Renal pelvis (tissue), 12 donors: ENCODE data around the gene HCST. TPM values are rescaled to one million over a fixed set of nuclear protein-coding genes. Genes with fewer than 3 reads are reported as not detected.
"Not testable (repeated sequence)": the region's sequence is repeated elsewhere in the genome, so short reads cannot be mapped to it uniquely, and the experiment has no call there.

Source experiments
- DNase-seq: peaks from one replicate; pipeline ENCODE4 v3.0.0-alpha.2; 2013
- long read RNA-seq, 16 experiments: transcript quantifications; one replicate each; lab custom pipeline, GENCODE V29; 2026
- polyA plus RNA-seq, 3 donors: library from polyadenylated mRNA; unstranded; fragments of 120-200 nt; gene quantifications; one replicate each; pipeline ENCODE4 v1.2.1, GENCODE V29; 2013; ENCODE audit not compliant: insufficient read length in 3 of 3

HCST gene
- polyA plus RNA-seq: 1 to 10 TPM; 2.5 to 5.2 (median 3.3) TPM
- long read RNA-seq, donor 1, partial matches to known transcripts: 0 of 1 reads
- long read RNA-seq, donor 1, other reads (novel, unspliced or antisense): 0 of 1 reads
- long read RNA-seq, donor 2: 0 reads
- long read RNA-seq, donor 3, partial matches to known transcripts: 0 of 4 reads
- long read RNA-seq, donor 3, other reads (novel, unspliced or antisense): 0 of 4 reads
- long read RNA-seq, donor 4, partial matches to known transcripts: 0 of 2 reads
- long read RNA-seq, donor 4, other reads (novel, unspliced or antisense): 0 of 2 reads
- long read RNA-seq, donor 5, partial matches to known transcripts: 0 of 1 reads
- long read RNA-seq, donor 5, other reads (novel, unspliced or antisense): 0 of 1 reads
- long read RNA-seq, donor 6, partial matches to known transcripts: 0 of 4 reads
- long read RNA-seq, donor 6, other reads (novel, unspliced or antisense): 0 of 4 reads
- long read RNA-seq, donor 7, partial matches to known transcripts: 0 of 3 reads
- long read RNA-seq, donor 7, other reads (novel, unspliced or antisense): 0 of 3 reads
- long read RNA-seq, donor 8, partial matches to known transcripts: 0 of 1 reads
- long read RNA-seq, donor 8, other reads (novel, unspliced or antisense): 0 of 1 reads
- long read RNA-seq, donor 9, partial matches to known transcripts: 0 of 1 reads
- long read RNA-seq, donor 9, other reads (novel, unspliced or antisense): 0 of 1 reads
- long read RNA-seq, donor 10: 0 reads
- long read RNA-seq, donor 11, partial matches to known transcripts: 0 of 1 reads
- long read RNA-seq, donor 11, other reads (novel, unspliced or antisense): 0 of 1 reads
- long read RNA-seq, donor 12, partial matches to known transcripts: 0 of 2 reads
- long read RNA-seq, donor 12, other reads (novel, unspliced or antisense): 0 of 2 reads
- long read RNA-seq, donor 13, partial matches to known transcripts: 0 of 1 reads
- long read RNA-seq, donor 13, other reads (novel, unspliced or antisense): 0 of 1 reads
- long read RNA-seq, donor 14: 0 reads
- long read RNA-seq, donor 15, partial matches to known transcripts: 0 of 2 reads
- long read RNA-seq, donor 15, other reads (novel, unspliced or antisense): 0 of 2 reads
- long read RNA-seq, donor 16, partial matches to known transcripts: 0 of 3 reads
- long read RNA-seq, donor 16, other reads (novel, unspliced or antisense): 0 of 3 reads

GRCh38 chr19:35901854-35902661 is at the start of gene HCST:
TSS of gene HCST (plus strand) at chr19:35902529. CDS start at chr19:35902594, 65 bp downstream.
- no peak for DNase-seq

GRCh38 chr19:35853038-35853756 is 49.1 kb upstream of the HCST start:
- no peak for DNase-seq

GRCh38 chr19:35856546-35857149 is 45.7 kb upstream of the HCST start, which contains the start of gene KIRREL2:
TSS of gene KIRREL2 (plus strand) at chr19:35856911. CDS start at chr19:35857120, 209 bp downstream.
- DNase-seq: no peak

- no peak for DNase-seq
Measured at GRCh38 chr19:35858311-35858710, 44.0 kb upstream of the HCST start.

GRCh38 chr19:35859414-35859813 is 42.9 kb upstream of the HCST start:
- DNase-seq: no peak

GRCh38 chr19:35860436-35860817 is 41.9 kb upstream of the HCST start:
- no peak for DNase-seq

GRCh38 chr19:35860818-35861639 is 41.3 kb upstream of the HCST start:
- DNase-seq: no peak

- DNase-seq: no peak
Measured at GRCh38 chr19:35861640-35862160, 40.6 kb upstream of the HCST start.

GRCh38 chr19:35862528-35862927 is 39.8 kb upstream of the HCST start:
- no peak for DNase-seq

GRCh38 chr19:35863018-35863417 is 39.3 kb upstream of the HCST start:
- DNase-seq: no peak

- no peak for DNase-seq
Measured at GRCh38 chr19:35868172-35868822, 34.0 kb upstream of the HCST start, which contains the start of gene APLP1. TSS of gene APLP1 (plus strand) at chr19:35868574. CDS start at chr19:35868637, 63 bp downstream.

- DNase-seq: no peak
Measured at GRCh38 chr19:35868823-35869326, 33.5 kb upstream of the HCST start.

- DNase-seq: no peak
Measured at GRCh38 chr19:35869327-35870123, 32.8 kb upstream of the HCST start.

GRCh38 chr19:35870124-35870736 is 32.1 kb upstream of the HCST start:
- DNase-seq: not testable (repeated sequence)

- no peak for DNase-seq
Measured at GRCh38 chr19:35870798-35871197, 31.5 kb upstream of the HCST start.

- no peak for DNase-seq
Measured at GRCh38 chr19:35871611-35872010, 30.7 kb upstream of the HCST start.

GRCh38 chr19:35872180-35872579 is 30.1 kb upstream of the HCST start:
- no peak for DNase-seq
